Activated naive CD8-positive, alpha-beta T cell treated with anti-CD3 and anti-CD28 coated beads, Interleukin-2, amount 50 U/mL, for 16 hours (primary cell): ENCODE results near the gene ZNF366.
"Not testable (repeated sequence)": the region's sequence is repeated elsewhere in the genome, so short reads cannot be mapped to it uniquely, and the experiment has no call there.

ENCODE experiments used
- DNase-seq: peaks from one replicate; pipeline ENCODE4 v3.0.0-alpha.2; 2020; ENCODE audit warnings: low read depth, low spot score

ZNF366 gene

GRCh38 chr5:72407541-72407940 lies 99.7 kb downstream of the ZNF366 start:
- no peak for DNase-seq

GRCh38 chr5:72407078-72407477 lies 100.1 kb downstream of the ZNF366 start:
- no peak for DNase-seq

GRCh38 chr5:72404771-72405170 lies 102.4 kb downstream of the ZNF366 start:
- DNase-seq, result not testable (repeated sequence)

- DNase-seq, result no peak
Observed at GRCh38 chr5:72402959-72403628, 104.1 kb downstream of the ZNF366 start.

- no peak for DNase-seq
Observed at GRCh38 chr5:72402381-72402890, 104.8 kb downstream of the ZNF366 start.

- no peak for DNase-seq
Observed at GRCh38 chr5:72400950-72401349, 106.3 kb downstream of the ZNF366 start.

- no peak for DNase-seq
Observed at GRCh38 chr5:72397836-72398235, 109.4 kb downstream of the ZNF366 start.

GRCh38 chr5:72394688-72395087 lies 112.5 kb downstream of the ZNF366 start:
- no peak for DNase-seq

- DNase-seq, result no peak
Observed at GRCh38 chr5:72393052-72393451, 114.2 kb downstream of the ZNF366 start.
